Lung (tissue), 13 donors: ENCODE results near the gene ALKBH7. TPM values are rescaled to one million over a fixed set of nuclear protein-coding genes. Genes with fewer than 3 reads are reported as not detected.

Source experiments
- ATAC-seq: fragments of 200-7000 bp; cut with Tn5 transposase; one replicate; pipeline ENCODE4 v1.9.1; 2020; ENCODE audit warnings: moderate number of reproducible peaks; ENCODE audit not compliant: insufficient read depth, low FRiP score
- DNase-seq, 3 donors: peaks; one replicate each; pipeline ENCODE4 v3.0.0-alpha.2; 2013 to 2017
- H3K27ac ChIP-seq, 2 donors: one replicate each; pipeline ENCODE4 v1.5.1; 2013; ENCODE audit warnings: mild to moderate bottlenecking in 2 of 2, moderate library complexity in 2 of 2, control low read depth in 1 of 2, inconsistent platforms in 1 of 2, low read depth in 1 of 2, low read length in 1 of 2
- H3K27me3 ChIP-seq, 3 donors: one replicate each; pipeline ENCODE4 v1.5.1; 2013; ENCODE audit warnings: low read length in 2 of 3; ENCODE audit not compliant: control insufficient read depth in 3 of 3, insufficient read depth in 3 of 3
- H3K36me3 ChIP-seq, 4 donors: one replicate each; pipeline ENCODE4 v1.5.1; 2013; ENCODE audit warnings: low read length in 4 of 4, mild to moderate bottlenecking in 1 of 4, moderate library complexity in 1 of 4; ENCODE audit not compliant: control insufficient read depth in 4 of 4, insufficient read depth in 4 of 4
- H3K4me1 ChIP-seq, 5 donors: one replicate each; pipeline ENCODE4 v1.5.1; 2013; ENCODE audit warnings: low read length in 5 of 5, mild to moderate bottlenecking in 2 of 5, moderate library complexity in 1 of 5; ENCODE audit not compliant: control insufficient read depth in 5 of 5, insufficient read depth in 5 of 5
- H3K4me3 ChIP-seq: one replicate; pipeline ENCODE4 v1.5.1; 2013; ENCODE audit warnings: mild to moderate bottlenecking, control low read depth, moderate library complexity
- H3K9ac ChIP-seq, 2 donors: one replicate each; pipeline ENCODE4 v1.5.1; 2013; ENCODE audit warnings: low read length in 2 of 2, control low read depth in 1 of 2; ENCODE audit not compliant: insufficient read depth in 1 of 2
- H3K9me3 ChIP-seq, 4 donors: one replicate each; pipeline ENCODE4 v1.5.1; 2013; ENCODE audit warnings: low read length in 3 of 4, mild to moderate bottlenecking in 1 of 4, moderate library complexity in 1 of 4; ENCODE audit not compliant: control insufficient read depth in 4 of 4, insufficient read depth in 3 of 4
- CTCF ChIP-seq: IDR thresholded peaks from 2 replicates; pipeline ENCODE4 v1.5.1; 2012; ENCODE audit warnings: mild to moderate bottlenecking; ENCODE audit errors: control extremely low read depth, extremely low read depth
- WGBS, 2 donors: extraction: QIAGEN DNeasy Blood & Tissue Kit; methylation state at CpG; one replicate each; pipeline ENCODE4 v1.1.7; 2013; 5-methylcytosine and 5-hydroxymethylcytosine counted together
- polyA plus RNA-seq, 2 donors: library from polyadenylated mRNA; stranded (reverse); fragments of 200-250 nt; gene quantifications; one replicate each; pipeline ENCODE4 v1.2.1, GENCODE V29; 2013
- small RNA-seq: library from RNA; depleted of rRNA; stranded (forward); fragments of <200 nt; gene quantifications from one replicate; pipeline ENCODE3, GENCODE V24; 2014; ENCODE audit warnings: low replicate concordance
- total RNA-seq, 2 donors: library from RNA; depleted of rRNA in 1 of 2; stranded (reverse); fragments of >200 nt in 1 of 2; gene quantifications; one replicate each; pipeline ENCODE4 v1.2.1, GENCODE V29; 2014 to 2021
- donor health status: control.
- donor health status: control.
- donor health status: Bipolar disorder and iron deficiency.
- donor health status: healthy.
- donor health status: DM: yes; HTN: yes; CAD: no.

Gene ALKBH7
- total and polyA plus RNA-seq, 4 donors = 26.8 to 84.2 (median 53.4) TPM

- no peak for TF ChIP-seq CTCF
- DNase-seq (peak; percentile 53 to 55 (median 55)), ATAC-seq (no peak)
- no peaks in the 10 kb centered on the region for H3K27me3 ChIP-seq
- peaks cover 0 to 21% (median 13%) of the 10 kb centered on the region in 5 donors for H3K4me1 ChIP-seq
- WGBS, 2 donors = 0 to 1% methylated on average over 20 of the region's 20 CpGs
- no peaks in the 10 kb centered on the region for H3K9me3 ChIP-seq
- H3K9ac ChIP-seq = peak overlapping the region; percentile 46 to 93
- H3K4me3 ChIP-seq = peak overlapping the region; percentile 67
- H3K36me3 ChIP-seq = peaks cover 0 to 34% (median 26%) of the 10 kb centered on the region in 4 donors
- H3K27ac ChIP-seq = peak overlapping the region; percentile 21 to 35
Observed at GRCh38 chr19:6423499-6424194, 51.1 kb downstream of the ALKBH7 start.

GRCh38 chr19:6424195-6424938 lies 51.8 kb downstream of the ALKBH7 start, which contains the start of gene KHSRP:
Gene KHSRP, minus strand, starts transcription at chr19:6424811. Its CDS starts 110 bp downstream, at chr19:6424701.
- Histone ChIP-seq H3K9me3 (no peaks in the 10 kb centered on the region), H3K27me3 (no peaks in the 10 kb centered on the region), H3K4me1 (peaks cover 0 to 21% (median 13%) of the 10 kb centered on the region in 5 donors), H3K27ac (peak within 1 kb of the TSS; percentile 65 to 85), H3K4me3 (peak within 1 kb of the TSS; percentile 67), H3K9ac (peak within 1 kb of the TSS; percentile 46 to 93), H3K36me3 (peaks cover 0 to 28% (median 21%) of the 10 kb centered on the region in 4 donors)
- 0% methylated on average over 40 to 114 of the region's 114 CpGs for WGBS, 2 donors
- ATAC-seq = no peak
- peak in 1 of 3 donors; percentile 23 for DNase-seq
- no peak for TF ChIP-seq CTCF

Small RNA genes within 50 kb of the gene (small RNA-seq; reads per million reads assigned to genes)
- gene MIR6790 (not detected), gene MIR6885 (0.08 reads per million)

Other genes starting within 250 kb of the ALKBH7 start
- gene ACSBG2, start 237.1 kb upstream of the ALKBH7 start, total RNA-seq = under 1 TPM in 1 of 2 donors, not detected in 1; 0.12 TPM
- under 1 TPM in 1 of 2 donors, not detected in 1; 0.12 TPM for gene ACSBG2, start 237.1 kb upstream of the ALKBH7 start, polyA plus RNA-seq
- gene MLLT1, start 92.8 kb upstream of the ALKBH7 start, total RNA-seq = 100 to 1,000 TPM in 1 of 2 donors, 10 to 100 TPM in 1; 24.8 to 120 TPM
- 10 to 100 TPM; 28.2 to 44.1 TPM for gene MLLT1, start 92.8 kb upstream of the ALKBH7 start, polyA plus RNA-seq
- gene ACER1, start 39.2 kb upstream of the ALKBH7 start, total RNA-seq = not detected
- gene ACER1, start 39.2 kb upstream of the ALKBH7 start, polyA plus RNA-seq = under 1 TPM in 1 of 2 donors, not detected in 1; 0.06 TPM
- 10 to 100 TPM; 21.3 to 80.7 TPM for gene CLPP, start 11.3 kb upstream of the ALKBH7 start, total RNA-seq
- gene CLPP, start 11.3 kb upstream of the ALKBH7 start, polyA plus RNA-seq = 10 to 100 TPM; 57.8 to 89.7 TPM
- gene PSPN, start 3.1 kb downstream of the ALKBH7 start, total RNA-seq = 1 to 10 TPM; 1.5 TPM
- under 1 TPM; 0.50 to 0.79 TPM for gene PSPN, start 3.1 kb downstream of the ALKBH7 start, polyA plus RNA-seq
- 10 to 100 TPM; 45.4 to 53.5 TPM for gene GTF2F1, start 20.4 kb downstream of the ALKBH7 start, total RNA-seq
- 10 to 100 TPM; 47.1 to 49.4 TPM for gene GTF2F1, start 20.4 kb downstream of the ALKBH7 start, polyA plus RNA-seq
- gene KHSRP, start 52.0 kb downstream of the ALKBH7 start, total RNA-seq = 100 to 1,000 TPM; 157 to 204 TPM
- 100 to 1,000 TPM; 116 to 126 TPM for gene KHSRP, start 52.0 kb downstream of the ALKBH7 start, polyA plus RNA-seq
- under 1 TPM in 1 of 2 donors, not detected in 1; 0.28 TPM for gene SLC25A41, start 61.0 kb downstream of the ALKBH7 start, total RNA-seq
- gene SLC25A41, start 61.0 kb downstream of the ALKBH7 start, polyA plus RNA-seq = under 1 TPM; 0.10 to 0.43 TPM
- 10 to 100 TPM; 44.9 to 49.5 TPM for gene SLC25A23, start 87.0 kb downstream of the ALKBH7 start, total RNA-seq
- 10 to 100 TPM; 15.7 to 44.0 TPM for gene SLC25A23, start 87.0 kb downstream of the ALKBH7 start, polyA plus RNA-seq
- 10 to 100 TPM; 22.5 to 55.1 TPM for gene CRB3, start 91.5 kb downstream of the ALKBH7 start, total RNA-seq
- 10 to 100 TPM; 51.0 to 81.8 TPM for gene CRB3, start 91.5 kb downstream of the ALKBH7 start, polyA plus RNA-seq
- 10 to 100 TPM in 1 of 2 donors, 1 to 10 TPM in 1; 2.7 to 11.0 TPM for gene DENND1C, start 109.0 kb downstream of the ALKBH7 start, total RNA-seq
- 10 to 100 TPM in 1 of 2 donors, 1 to 10 TPM in 1; 8.0 to 10.6 TPM for gene DENND1C, start 109.0 kb downstream of the ALKBH7 start, polyA plus RNA-seq
- 1 to 10 TPM in 1 of 2 donors, under 1 TPM in 1; 0.28 to 2.1 TPM for gene TUBB4A, start 129.5 kb downstream of the ALKBH7 start, total RNA-seq
- gene TUBB4A, start 129.5 kb downstream of the ALKBH7 start, polyA plus RNA-seq = under 1 TPM; 0.05 to 0.08 TPM
- 10 to 100 TPM in 1 of 2 donors, under 1 TPM in 1; 1.00 to 10.1 TPM for gene TNFSF9, start 158.2 kb downstream of the ALKBH7 start, total RNA-seq
- gene TNFSF9, start 158.2 kb downstream of the ALKBH7 start, polyA plus RNA-seq = 1 to 10 TPM; 3.2 to 8.6 TPM
- under 1 TPM; 0.28 to 0.40 TPM for gene CD70, start 218.4 kb downstream of the ALKBH7 start, total RNA-seq
- gene CD70, start 218.4 kb downstream of the ALKBH7 start, polyA plus RNA-seq = under 1 TPM; 0.22 to 0.57 TPM